Measurements from ENCODE around the gene PARD3B.

DNA sequence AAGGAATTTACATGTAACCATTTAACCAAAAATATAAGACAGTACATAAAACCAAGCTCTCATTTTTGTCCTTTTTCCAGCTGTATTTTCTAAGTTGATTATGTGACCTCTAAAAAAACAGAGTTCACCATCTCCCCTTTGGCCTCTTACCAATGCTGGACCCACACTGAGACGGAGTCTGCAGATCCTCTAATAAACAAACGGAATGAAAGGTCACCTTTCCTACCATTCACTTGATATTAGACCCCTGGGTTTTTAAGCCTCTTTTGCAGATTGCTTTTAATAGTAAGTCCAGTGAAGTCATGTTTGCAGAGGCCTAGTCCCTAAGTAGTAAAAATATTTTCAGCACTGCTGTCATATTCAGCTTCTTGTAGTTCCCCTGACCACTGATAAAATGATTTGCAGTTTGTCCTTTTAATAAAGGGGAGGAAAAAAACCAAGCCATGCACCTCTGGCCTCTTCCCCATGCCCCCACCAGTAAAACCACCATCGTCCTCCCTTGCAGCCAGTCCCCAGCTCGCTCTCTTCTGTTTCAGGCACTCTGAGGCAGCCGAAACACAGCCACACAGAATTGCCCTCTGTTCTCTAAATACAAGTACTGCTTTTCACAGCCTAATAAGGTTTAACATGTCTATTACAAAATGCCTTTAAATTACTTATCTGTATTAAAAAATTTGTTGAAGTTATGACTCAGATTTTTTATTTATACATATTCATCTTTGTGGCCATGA, 427.5 kb downstream of the PARD3B start:
- TF ChIP-seq, protein P1, sequence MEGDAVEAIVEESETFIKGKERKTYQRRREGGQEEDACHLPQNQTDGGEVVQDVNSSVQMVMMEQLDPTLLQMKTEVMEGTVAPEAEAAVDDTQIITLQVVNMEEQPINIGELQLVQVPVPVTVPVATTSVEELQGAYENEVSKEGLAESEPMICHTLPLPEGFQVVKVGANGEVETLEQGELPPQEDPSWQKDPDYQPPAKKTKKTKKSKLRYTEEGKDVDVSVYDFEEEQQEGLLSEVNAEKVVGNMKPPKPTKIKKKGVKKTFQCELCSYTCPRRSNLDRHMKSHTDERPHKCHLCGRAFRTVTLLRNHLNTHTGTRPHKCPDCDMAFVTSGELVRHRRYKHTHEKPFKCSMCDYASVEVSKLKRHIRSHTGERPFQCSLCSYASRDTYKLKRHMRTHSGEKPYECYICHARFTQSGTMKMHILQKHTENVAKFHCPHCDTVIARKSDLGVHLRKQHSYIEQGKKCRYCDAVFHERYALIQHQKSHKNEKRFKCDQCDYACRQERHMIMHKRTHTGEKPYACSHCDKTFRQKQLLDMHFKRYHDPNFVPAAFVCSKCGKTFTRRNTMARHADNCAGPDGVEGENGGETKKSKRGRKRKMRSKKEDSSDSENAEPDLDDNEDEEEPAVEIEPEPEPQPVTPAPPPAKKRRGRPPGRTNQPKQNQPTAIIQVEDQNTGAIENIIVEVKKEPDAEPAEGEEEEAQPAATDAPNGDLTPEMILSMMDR (IDR thresholded peaks at IDR 0.05; ENCODE audit: insufficient read depth, low read length, poor library complexity, severe bottlenecking): no peak
- TF ChIP-seq EZH2phosphoT487 (conservative IDR thresholded peaks at IDR 0.05; ENCODE audit: low read length): no peak

Data from SU-DHL-6 (cell line).